IMR-90 (cell line): ENCODE results near the gene CGA. TPM values are rescaled to one million over a fixed set of nuclear protein-coding genes. Genes with fewer than 3 reads are reported as not detected.

Experiments used
- ATAC-seq: fragments of 200-7000 bp; cut with Tn5 transposase; 2 replicates; pipeline ENCODE4 v1.9.1; 2020; ENCODE audit warnings: low read depth, mild to moderate bottlenecking, moderate library complexity
- BruUV-seq: library from RNA; stranded (reverse); fragments of 400-500 nt; replicated peaks from 2 replicates; lab custom pipeline; 2021; lab: Mats Ljungman, UMichigan
- CTCF ChIA-PET: fragments of 300-600 bp; formaldehyde crosslinking; extraction: SDS; loops from one replicate; lab custom pipeline; 2021; ENCODE audit warnings: antibody characterized with exemption; lab: Yijun Ruan, JAX
- POLR2A ChIA-PET: fragments of 300-600 bp; sonication (Branson Sonifier 250); formaldehyde crosslinking; loops from one replicate; lab custom pipeline; 2022; ENCODE audit warnings: antibody characterized with exemption; ENCODE audit not compliant: unreplicated experiment; lab: Charles Lee
- DNase-seq: peaks from one replicate; pipeline ENCODE4 v3.0.0; 2013
- H2AFZ ChIP-seq: replicated peaks from 2 replicates; pipeline ENCODE3; 2013; ENCODE audit warnings: low read length, mild to moderate bottlenecking; ENCODE audit not compliant: poor library complexity
- H2AK5ac ChIP-seq: 2 replicates; pipeline ENCODE4 v1.6.1; 2013; ENCODE audit warnings: low read depth, low read length, inconsistent platforms
- H2AK9ac ChIP-seq: replicated peaks from 2 replicates; pipeline ENCODE3; 2013; ENCODE audit warnings: mild to moderate bottlenecking, low read depth, low read length, moderate library complexity; ENCODE audit not compliant: poor library complexity
- H2BK120ac ChIP-seq: 2 replicates; pipeline ENCODE4 v1.6.1; 2013; ENCODE audit warnings: low read depth, low read length, inconsistent platforms
- H2BK15ac ChIP-seq: 3 replicates; pipeline ENCODE4 v1.6.1; 2013; ENCODE audit warnings: low read depth, low read length, inconsistent platforms
- H2BK20ac ChIP-seq: 2 replicates; pipeline ENCODE4 v1.6.1; 2013; ENCODE audit warnings: low read depth, mild to moderate bottlenecking, inconsistent platforms, low read length, moderate library complexity
- H2BK5ac ChIP-seq: 2 replicates; pipeline ENCODE4 v1.6.1; 2013; ENCODE audit warnings: mild to moderate bottlenecking, low read depth, low read length, inconsistent platforms; ENCODE audit not compliant: poor library complexity, severe bottlenecking
- H3K14ac ChIP-seq: replicated peaks from 2 replicates; pipeline ENCODE4 v1.6.1; 2013; ENCODE audit warnings: low read depth, low read length, inconsistent platforms
- H3K18ac ChIP-seq: 2 replicates; pipeline ENCODE4 v1.6.1; 2013; ENCODE audit warnings: low read depth, low read length, control low read depth
- H3K23ac ChIP-seq: 2 replicates; pipeline ENCODE4 v1.6.1; 2013; ENCODE audit warnings: low read depth, low read length, inconsistent platforms
- H3K27ac ChIP-seq: 2 replicates; pipeline ENCODE4 v1.5.1; 2013; ENCODE audit warnings: mild to moderate bottlenecking, control low read depth, low read length; ENCODE audit not compliant: insufficient read depth
- H3K27me3 ChIP-seq: 2 replicates; pipeline ENCODE4 v1.6.1; 2013; ENCODE audit warnings: low read length; ENCODE audit not compliant: control insufficient read depth, insufficient read depth
- H3K36me3 ChIP-seq: 2 replicates; pipeline ENCODE4 v1.6.1; 2013; ENCODE audit warnings: low read length, mixed read lengths; ENCODE audit not compliant: control insufficient read depth, insufficient read depth
- H3K4ac ChIP-seq: 2 replicates; pipeline ENCODE4 v1.6.1; 2013; ENCODE audit warnings: low read depth, low read length, inconsistent platforms
- H3K4me1 ChIP-seq: 2 replicates; pipeline ENCODE4 v1.6.1; 2013; ENCODE audit warnings: low read length, mixed read lengths; ENCODE audit not compliant: control insufficient read depth, insufficient read depth
- H3K4me2 ChIP-seq: 2 replicates; pipeline ENCODE4 v1.6.1; 2013; ENCODE audit warnings: low read depth, mild to moderate bottlenecking, control low read depth, low read length, moderate library complexity
- H3K4me3 ChIP-seq: 2 replicates; pipeline ENCODE4 v1.5.1; 2013; ENCODE audit warnings: low read depth, mild to moderate bottlenecking, control low read depth, low read length, moderate library complexity; ENCODE audit not compliant: insufficient read depth
- H3K56ac ChIP-seq: 2 replicates; pipeline ENCODE4 v1.6.1; 2013; ENCODE audit warnings: low read length, inconsistent platforms; ENCODE audit not compliant: insufficient read depth; ENCODE audit errors: extremely low read depth
- H3K79me1 ChIP-seq, 2 experiments: 2 replicates each; pipeline ENCODE4 v1.6.1; 2013; ENCODE audit warnings: low read length in 2 of 2, inconsistent platforms in 1 of 2, low read depth in 1 of 2
- H3K9ac ChIP-seq: 2 replicates; pipeline ENCODE4 v1.6.1; 2013; ENCODE audit warnings: low read depth, low read length, control low read depth
- H3K9me1 ChIP-seq: 2 replicates; pipeline ENCODE4 v1.6.1; 2013; ENCODE audit warnings: low read length, inconsistent platforms; ENCODE audit not compliant: insufficient read depth
- H3K9me3 ChIP-seq: 2 replicates; pipeline ENCODE4 v1.6.1; 2013; ENCODE audit warnings: low read length; ENCODE audit not compliant: control insufficient read depth, insufficient read depth
- H4K20me1 ChIP-seq: 2 replicates; pipeline ENCODE4 v1.6.1; 2013; ENCODE audit warnings: low read length, inconsistent platforms; ENCODE audit not compliant: insufficient read depth
- H4K5ac ChIP-seq: 2 replicates; pipeline ENCODE4 v1.6.1; 2013; ENCODE audit warnings: mild to moderate bottlenecking, low read depth, low read length, control low read depth
- H4K8ac ChIP-seq, 2 experiments: 2 replicates each; pipeline ENCODE4 v1.6.1; 2013; ENCODE audit warnings: low read depth in 2 of 2, low read length in 2 of 2, control low read depth in 1 of 2, inconsistent platforms in 1 of 2
- H4K91ac ChIP-seq: 2 replicates; pipeline ENCODE4 v1.6.1; 2013; ENCODE audit warnings: low read depth, low read length, inconsistent platforms; ENCODE audit not compliant: insufficient read depth
- BHLHE40 ChIP-seq: fragments of 150-350 bp; IDR thresholded peaks from 2 replicates; pipeline ENCODE4 v1.6.1; 2016; ENCODE audit warnings: mild to moderate bottlenecking, low read depth, low read length
- CEBPB ChIP-seq: IDR thresholded peaks from 2 replicates; pipeline ENCODE4 v1.6.1; 2012; ENCODE audit warnings: low read depth, low read length, improper control_type of control experiment
- CHD1 ChIP-seq: IDR thresholded peaks from 2 replicates; pipeline ENCODE4 v1.6.1; 2012; ENCODE audit warnings: low read depth, low read length, improper control_type of control experiment
- CTCF ChIP-seq: conservative IDR thresholded peaks from 2 replicates; pipeline ENCODE4 v1.5.1; 2012; ENCODE audit warnings: mild to moderate bottlenecking, low read depth, low read length, improper control_type of control experiment
- ELK1 ChIP-seq: fragments of 150-350 bp; IDR thresholded peaks from 2 replicates; pipeline ENCODE4 v1.6.1; 2016; ENCODE audit warnings: low read depth, mild to moderate bottlenecking, low read length, moderate library complexity, borderline replicate concordance
- FOS ChIP-seq: fragments of 150-350 bp; IDR thresholded peaks from 2 replicates; pipeline ENCODE4 v1.6.1; 2016; ENCODE audit warnings: low read depth, low read length
- MAFK ChIP-seq: IDR thresholded peaks from 2 replicates; pipeline ENCODE4 v1.6.1; 2012; ENCODE audit warnings: low read depth, low read length, improper control_type of control experiment
- MXI1 ChIP-seq: IDR thresholded peaks from 2 replicates; pipeline ENCODE4 v1.6.1; 2012; ENCODE audit warnings: low read depth, mild to moderate bottlenecking, low read length, moderate library complexity, borderline replicate concordance
- NFE2L2 ChIP-seq: fragments of 150-350 bp; IDR thresholded peaks from 2 replicates; pipeline ENCODE4 v1.6.1; 2016; ENCODE audit warnings: low read depth, mild to moderate bottlenecking, low read length
- POLR2A ChIP-seq: IDR thresholded peaks from 2 replicates; pipeline ENCODE4 v1.6.1; 2012; ENCODE audit warnings: mild to moderate bottlenecking, low read depth, low read length
- RAD21 ChIP-seq: IDR thresholded peaks from 2 replicates; pipeline ENCODE4 v1.6.1; 2012; ENCODE audit warnings: low read length, improper control_type of control experiment
- RCOR1 ChIP-seq: IDR thresholded peaks from 2 replicates; pipeline ENCODE4 v1.6.1; 2012; ENCODE audit warnings: mild to moderate bottlenecking, low read length, improper control_type of control experiment; ENCODE audit not compliant: insufficient replicate concordance
- RFX5 ChIP-seq: IDR thresholded peaks from 2 replicates; pipeline ENCODE4 v1.8.0; 2012; ENCODE audit warnings: low read depth, mild to moderate bottlenecking, low read length, moderate library complexity
- SMC3 ChIP-seq: fragments of 150-350 bp; IDR thresholded peaks from 2 replicates; pipeline ENCODE4 v1.6.1; 2016; ENCODE audit warnings: low read depth, mild to moderate bottlenecking, antibody characterized with exemption, low read length, moderate library complexity
- USF2 ChIP-seq: fragments of 150-350 bp; IDR thresholded peaks from 2 replicates; pipeline ENCODE4 v1.6.1; 2017; ENCODE audit warnings: mild to moderate bottlenecking, antibody characterized with exemption, low read length, low read depth
- WGBS, 2 experiments: methylation state at CpG; one replicate each; pipeline versions ENCODE4 v1.1.5 to v1.1.7; 2013; ENCODE audit warnings: missing lambda C conversion rate in 2 of 2; ENCODE audit not compliant: insufficient read length in 1 of 2; ENCODE audit errors: extremely low coverage in 2 of 2; 5-methylcytosine and 5-hydroxymethylcytosine counted together
- dilution Hi-C: fragments of 300-500 bp; cut with HindIII; formaldehyde crosslinking; loops from one replicate; pipeline ENCODE4 v1.14.3; 2018; ENCODE audit warnings: low sequenced_read_pairs; ENCODE audit not compliant: unreplicated experiment
- in situ Hi-C: fragments of 300-500 bp; cut with MboI; formaldehyde crosslinking; loops from 3 replicates; pipeline ENCODE4 v1.14.3; 2019; ENCODE audit warnings: low sequenced_read_pairs, inconsistent platforms, mixed read lengths
- intact Hi-C: fragments of 100-400 bp; cut with micrococcal nuclease; formaldehyde crosslinking; loops from 2 replicates; pipeline ENCODE4 v1.10.0; 2022
- polyA plus RNA-seq, 3 experiments: library from polyadenylated mRNA; depleted of rRNA; stranded (reverse); fragments of >200 nt; gene quantifications; 2 replicates each; pipeline ENCODE4 v1.2.3, GENCODE V29; 2012; ENCODE audit warnings: low replicate concordance in 1 of 3
- total RNA-seq: library from RNA; depleted of rRNA; stranded (reverse); fragments of >200 nt; gene quantifications from 2 replicates; pipeline ENCODE4 v1.2.3, GENCODE V29; 2012

CGA gene
- total and polyA plus RNA-seq, 2 of the 4 experiments (the other 2 are of a cell fraction), result 0.15 TPM; not detected in 1

- Histone ChIP-seq H4K20me1 (no peaks in the 10 kb centered on the region), H3K23ac (no peak overlapping the region), H2AK9ac (no peak overlapping the region), H4K91ac (no peak overlapping the region), H3K14ac (no peak overlapping the region), H2BK20ac (no peak overlapping the region), H2BK15ac (no peak overlapping the region), H3K4me1 (no peaks in the 10 kb centered on the region), H3K4ac (no peak overlapping the region), H4K5ac (no peak overlapping the region), H3K9ac (no peak overlapping the region), H3K27me3 (no peaks in the 10 kb centered on the region; the same call in 1 of the 2 replicates), H3K27ac (no peak overlapping the region), H2AK5ac (no peak overlapping the region), H2BK120ac (no peak overlapping the region), H3K36me3 (no peaks in the 10 kb centered on the region), H2AFZ (no peak overlapping the region), H3K18ac (no peak overlapping the region), H3K9me1 (no peaks in the 10 kb centered on the region), H3K79me1 (no peaks in the 10 kb centered on the region), H3K4me3 (no peak overlapping the region), H4K8ac (no peak overlapping the region), H2BK5ac (no peak overlapping the region), H3K56ac (no peak overlapping the region), H3K9me3 (no peaks in the 10 kb centered on the region; the same call in 1 of the 2 replicates), H3K4me2 (no peak overlapping the region)
- no CpG with 5 or more reads among the region's 1 CpG for WGBS, 2 experiments
- CTCF ChIA-PET, result no interaction called here
- dilution Hi-C loops (no loop called here), in situ Hi-C loops (no loop called here), intact Hi-C loops (no loop called here)
- POLR2A ChIA-PET, result no interaction called here
- TF ChIP-seq RAD21 (no peak), POLR2A (no peak), NFE2L2 (no peak), FOS (no peak), CEBPB (no peak), MXI1 (no peak), MAFK (no peak), RFX5 (no peak), CHD1 (no peak), USF2 (no peak), ELK1 (no peak), CTCF (no peak), BHLHE40 (no peak), RCOR1 (no peak), SMC3 (no peak)
- ATAC-seq (no peak), DNase-seq (no peak)
- BruUV-seq, result no TSS peak
Measured at GRCh38 chr6:87126501-87126900, 31.6 kb upstream of the CGA start.
